RCC 7860 (cell line): Measurements from ENCODE around the gene BPHL.
A peak's percentile ranks its signal among the peaks of the same experiment; 100 is the strongest.
"Not testable (repeated sequence)": the region's sequence is repeated elsewhere in the genome, so short reads cannot be mapped to it uniquely, and the experiment has no call there.

Experiments
- DNase-seq: peaks from one replicate; pipeline ENCODE4 v3.0.0-alpha.2; 2015; ENCODE audit warnings: low spot score
- FAIRE-seq: peaks from 2 replicates; lab custom pipeline; 2012; peaks lifted over from hg19 to GRCh38; lab: Jason Lieb, UNC

BPHL gene

GRCh38 chr6:3155416-3155815, 36.9 kb downstream of the BPHL start:
- DNase-seq, FAIRE-seq: not testable (repeated sequence)

- FAIRE-seq, DNase-seq: not testable (repeated sequence)
Measured at GRCh38 chr6:3156184-3157130, 37.9 kb downstream of the BPHL start.

- FAIRE-seq: no peak
- DNase-seq: peak; percentile 60
Measured at GRCh38 chr6:3157131-3157933, 38.8 kb downstream of the BPHL start, which contains the start of gene TUBB2A. TUBB2A (minus strand) TSS chr6:3157544; CDS start chr6:3157463, 81 bp downstream.

- no peak for FAIRE-seq
- DNase-seq: no peak
Measured at GRCh38 chr6:3159805-3160781, 41.6 kb downstream of the BPHL start.

GRCh38 chr6:3162067-3162497, 43.6 kb downstream of the BPHL start:
- no peak for FAIRE-seq

GRCh38 chr6:3162565-3163247, 44.2 kb downstream of the BPHL start:
- peak; percentile 55 for DNase-seq
- FAIRE-seq: no peak

More at GRCh38 chr6:3162067-3162497, 43.6 kb downstream of the BPHL start:
- no peak for DNase-seq

- FAIRE-seq (no peak), DNase-seq (no peak)
Measured at GRCh38 chr6:3163248-3163594, 44.7 kb downstream of the BPHL start.

GRCh38 chr6:3164388-3164787, 45.9 kb downstream of the BPHL start:
- no peak for DNase-seq
- FAIRE-seq: no peak

- DNase-seq (peak; percentile 54), FAIRE-seq (no peak)
Measured at GRCh38 chr6:3165631-3166534, 47.4 kb downstream of the BPHL start.

- DNase-seq, FAIRE-seq: not testable (repeated sequence)
Measured at GRCh38 chr6:3166535-3167225, 48.2 kb downstream of the BPHL start.

- not testable (repeated sequence) for FAIRE-seq, DNase-seq
Measured at GRCh38 chr6:3168046-3168445, 49.5 kb downstream of the BPHL start.

GRCh38 chr6:3170676-3171075, 52.2 kb downstream of the BPHL start:
- DNase-seq, FAIRE-seq: not testable (repeated sequence)

- FAIRE-seq, DNase-seq: not testable (repeated sequence)
Measured at GRCh38 chr6:3171313-3172175, 53.0 kb downstream of the BPHL start.

GRCh38 chr6:3172789-3173188, 54.3 kb downstream of the BPHL start:
- DNase-seq, FAIRE-seq: not testable (repeated sequence)

GRCh38 chr6:3173636-3174089, 55.2 kb downstream of the BPHL start:
- not testable (repeated sequence) for DNase-seq, FAIRE-seq

- DNase-seq: no peak
Measured at GRCh38 chr6:3175715-3176402, 57.3 kb downstream of the BPHL start.

More at GRCh38 chr6:3175715-3176402, 57.3 kb downstream of the BPHL start:
- no peak for FAIRE-seq
